Activated CD4-positive, alpha-beta T cell treated with anti-CD3 and anti-CD28 coated beads, Interleukin-2, amount 10 ng/mL, durations not matched to agents 7 days and 5 days (primary cell): ENCODE data around the gene MYT1. TPM values are rescaled to one million over a fixed set of nuclear protein-coding genes. Genes with fewer than 3 reads are reported as not detected.

Source experiments
- CTCF ChIA-PET: fragments of 350-600 bp; sonication (Branson Sonifier 250); formaldehyde crosslinking; loops from one replicate; lab custom pipeline; 2021; ENCODE audit warnings: antibody characterized with exemption; lab: Charles Lee
- POLR2A ChIA-PET: fragments of 350-600 bp; sonication (Branson Sonifier 250); formaldehyde crosslinking; loops from one replicate; lab custom pipeline; 2021; ENCODE audit warnings: antibody characterized with exemption; lab: Charles Lee
- DNase-seq: peaks from one replicate; pipeline ENCODE4 v3.0.0-alpha.2; 2020
- H3K27ac Mint-ChIP-seq: one replicate; pipeline ENCODE4 v1.8.0; 2021; ENCODE audit warnings: mild to moderate bottlenecking, moderate library complexity, mixed read lengths
- H3K27me3 Mint-ChIP-seq: one replicate; pipeline ENCODE4 v1.8.0; 2021; ENCODE audit warnings: mixed read lengths
- H3K36me3 Mint-ChIP-seq: one replicate; pipeline ENCODE4 v1.8.0; 2021; ENCODE audit warnings: low read depth, mixed read lengths
- H3K4me1 Mint-ChIP-seq: one replicate; pipeline ENCODE4 v1.8.0; 2021; ENCODE audit warnings: mixed read lengths
- H3K4me3 Mint-ChIP-seq: one replicate; pipeline ENCODE4 v1.8.0; 2021; ENCODE audit warnings: mild to moderate bottlenecking, moderate library complexity, mixed read lengths
- H3K9me3 Mint-ChIP-seq: one replicate; pipeline ENCODE4 v1.8.0; 2021; ENCODE audit warnings: mixed read lengths
- total RNA-seq, 2 experiments: library from RNA; stranded (reverse); gene quantifications; one replicate each; pipeline ENCODE4 v1.2.3, GENCODE V29; 2021

MYT1 gene
- total RNA-seq, 2 experiments from 2014 or later = not detected

DNA sequence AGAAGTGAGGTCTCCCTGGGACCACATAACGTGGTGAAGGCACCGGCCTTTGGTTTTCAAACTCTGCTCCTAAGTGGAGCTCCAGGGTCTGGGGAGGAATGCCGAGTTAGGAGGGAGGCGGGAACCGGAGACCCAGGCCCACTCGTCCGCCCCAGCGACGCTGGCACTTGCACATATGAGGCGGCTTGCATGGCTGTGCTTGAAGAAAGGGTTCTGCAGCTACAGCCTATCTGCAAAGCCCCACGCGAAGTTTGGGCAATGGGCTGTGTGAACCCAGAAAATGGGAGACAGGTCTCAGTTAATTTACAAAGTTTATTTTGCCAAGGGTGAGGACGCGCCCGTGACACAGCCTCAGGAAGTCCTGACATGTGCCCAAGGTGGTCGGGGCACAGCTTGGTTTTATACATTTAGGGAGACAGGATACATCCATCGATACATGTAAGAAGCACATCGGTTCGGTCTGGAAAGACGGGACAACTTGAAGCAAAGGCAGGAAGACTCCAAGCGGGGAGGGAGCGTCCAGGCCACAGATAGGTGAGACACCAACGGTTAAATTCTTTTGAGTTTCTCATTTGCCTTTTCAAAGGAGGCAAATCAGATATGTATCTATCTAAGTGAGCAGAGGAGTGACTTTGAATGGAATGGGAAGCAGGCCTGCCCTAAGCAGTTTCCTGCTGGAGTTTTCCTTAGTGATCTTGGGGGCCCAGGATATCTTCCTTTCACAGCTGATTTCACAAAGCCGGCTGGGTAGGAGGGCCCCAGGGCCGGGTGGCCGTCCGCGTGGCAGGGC is 90.5 kb downstream of the MYT1 start:
- POLR2A ChIA-PET = no interaction called here

DNA sequence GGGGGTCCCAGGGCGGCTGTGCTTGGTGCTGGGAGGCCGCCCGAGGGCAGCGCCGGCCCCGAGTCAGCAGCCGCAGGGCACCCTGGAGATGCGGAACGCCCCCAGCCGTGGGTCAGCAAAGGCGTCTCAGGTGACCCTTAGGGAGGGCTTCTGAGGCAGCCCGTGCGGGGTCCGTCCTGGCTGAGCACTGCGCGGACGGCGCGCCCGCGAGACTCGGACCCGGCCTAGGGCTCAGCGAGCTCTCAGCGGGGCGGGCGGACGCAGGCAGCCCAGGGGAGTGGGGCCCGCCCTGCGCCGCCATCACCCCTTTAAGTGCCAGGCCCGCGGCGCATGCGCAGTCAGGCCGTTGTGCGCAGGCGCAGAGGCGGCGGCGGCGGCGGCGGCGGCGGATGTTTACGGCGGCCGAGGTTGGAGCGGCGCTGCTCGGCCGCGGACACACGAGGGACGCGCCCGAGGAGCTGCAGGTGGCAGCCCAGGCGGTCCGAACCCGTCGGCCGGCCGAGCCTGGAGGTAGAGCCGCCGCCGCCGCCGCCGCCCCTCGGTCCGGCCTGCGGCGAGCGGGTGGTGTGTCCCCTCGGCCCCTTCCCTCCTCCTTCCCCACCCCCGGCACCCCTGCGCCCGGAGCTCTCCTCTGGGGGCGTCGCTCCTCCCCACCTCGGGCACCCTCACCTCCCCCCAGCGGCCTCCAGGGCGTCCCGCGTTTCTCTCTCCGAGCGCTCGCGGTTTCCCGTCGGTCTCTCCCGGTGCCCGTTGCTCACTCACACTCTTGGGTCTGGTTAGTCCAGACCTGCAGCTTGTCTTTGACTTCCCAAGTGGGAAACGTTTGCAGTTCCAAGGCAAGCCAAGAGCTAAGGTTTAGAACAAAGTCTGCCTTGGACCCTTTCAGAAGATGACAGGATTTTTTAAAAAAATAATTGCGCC is 91.4 kb downstream of the MYT1 start, which contains the start of gene PCMTD2:
Gene PCMTD2, plus strand, starts transcription at position 388 of the 921 bp plus-strand sequence. CDS start 4,218 bp downstream, outside the sequence.
- CTCF ChIA-PET = interaction anchor here (1.0 to 9.8 kb wide), 3 partner anchors 10 to 172 kb away, joined by 3 to 93 read pairs (median 3); partner anchors contain the start of gene LKAAEAR1
- POLR2A ChIA-PET = no interaction called here

More for the DNA sequence above, 90.5 kb downstream of the MYT1 start:
- no peak for DNase-seq
- Mint-ChIP-seq H3K36me3 (peaks cover 2% of the 10 kb centered on the region), H3K27ac (peak overlapping the region; percentile 84), H3K27me3 (peaks cover 18% of the 10 kb centered on the region), H3K4me1 (peaks cover 39% of the 10 kb centered on the region), H3K9me3 (no peaks in the 10 kb centered on the region), H3K4me3 (peak overlapping the region; percentile 61)
- CTCF ChIA-PET = interaction anchor here (9.8 kb wide), 1 partner anchor 30 kb away, joined by 93 read pairs; no protein-coding TSS in a partner anchor

GRCh38 chr20:64256282-64256935 is 92.2 kb downstream of the MYT1 start:
- POLR2A ChIA-PET = no interaction called here
- H3K36me3 Mint-ChIP-seq = peaks cover 17% of the 10 kb centered on the region
- no peak for DNase-seq
- peak overlapping the region; percentile 88 for H3K4me3 Mint-ChIP-seq
- peaks cover 56% of the 10 kb centered on the region for H3K4me1 Mint-ChIP-seq
- H3K9me3 Mint-ChIP-seq = no peaks in the 10 kb centered on the region
- peak overlapping the region; percentile 95 for H3K27ac Mint-ChIP-seq
- CTCF ChIA-PET = interaction anchor here (1.0 to 9.8 kb wide), 3 partner anchors 10 to 172 kb away, joined by 3 to 93 read pairs (median 3); partner anchors contain the start of gene LKAAEAR1
- peaks cover 5% of the 10 kb centered on the region for H3K27me3 Mint-ChIP-seq

More for the DNA sequence above, 91.4 kb downstream of the MYT1 start, which contains the start of gene PCMTD2:
- H3K4me1 Mint-ChIP-seq = peaks cover 48% of the 10 kb centered on the region
- H3K27ac Mint-ChIP-seq = peak within 1 kb of the TSS; percentile 95
- peak within 1 kb of the TSS; percentile 88 for H3K4me3 Mint-ChIP-seq
- H3K36me3 Mint-ChIP-seq = peaks cover 10% of the 10 kb centered on the region
- H3K9me3 Mint-ChIP-seq = no peaks in the 10 kb centered on the region
- DNase-seq = peak; percentile 83
- peaks cover 11% of the 10 kb centered on the region for H3K27me3 Mint-ChIP-seq

DNA sequence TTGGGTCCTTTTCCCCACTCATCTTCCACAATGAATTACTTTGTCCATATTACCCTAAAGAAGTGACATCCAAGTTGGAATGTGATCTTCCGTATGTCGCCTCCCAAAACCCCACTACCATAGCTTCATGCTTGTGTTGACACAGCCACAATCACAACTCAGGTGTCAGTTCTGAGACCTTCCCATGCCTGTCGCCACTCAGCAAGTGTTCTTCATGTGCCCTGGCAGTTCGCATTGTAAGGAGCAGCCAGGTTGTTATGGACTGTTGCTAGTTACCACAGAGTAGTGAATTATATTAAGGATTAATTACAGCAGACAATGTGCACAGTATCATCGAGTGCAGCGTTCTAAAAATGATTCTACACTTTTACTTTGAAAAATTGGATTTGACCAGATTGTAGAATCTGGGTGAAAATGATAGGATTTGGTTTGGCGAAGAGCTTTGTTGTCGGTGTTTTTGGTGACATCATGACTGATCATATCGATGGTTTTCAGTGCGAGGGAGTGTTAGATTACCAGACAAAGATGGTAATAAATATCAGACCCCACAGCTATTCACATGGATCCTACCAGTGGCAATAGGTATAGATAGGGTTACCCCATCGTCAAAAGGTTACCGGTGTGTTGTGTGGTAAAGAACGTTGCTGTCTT is 93.0 kb downstream of the MYT1 start:
- peaks cover 19% of the 10 kb centered on the region for H3K36me3 Mint-ChIP-seq
- H3K4me1 Mint-ChIP-seq = peaks cover 62% of the 10 kb centered on the region
- H3K9me3 Mint-ChIP-seq = no peaks in the 10 kb centered on the region
- peak overlapping the region; percentile 95 for H3K27ac Mint-ChIP-seq
- ChIA-PET POLR2A (no interaction called here), CTCF (interaction anchor here (1.1 to 9.8 kb wide), 2 partner anchors 27 to 173 kb away, joined by 3 to 93 read pairs; partner anchors contain the start of gene LKAAEAR1)
- H3K27me3 Mint-ChIP-seq = peaks cover 2% of the 10 kb centered on the region
- no peak for DNase-seq
- H3K4me3 Mint-ChIP-seq = peak overlapping the region; percentile 88

DNA sequence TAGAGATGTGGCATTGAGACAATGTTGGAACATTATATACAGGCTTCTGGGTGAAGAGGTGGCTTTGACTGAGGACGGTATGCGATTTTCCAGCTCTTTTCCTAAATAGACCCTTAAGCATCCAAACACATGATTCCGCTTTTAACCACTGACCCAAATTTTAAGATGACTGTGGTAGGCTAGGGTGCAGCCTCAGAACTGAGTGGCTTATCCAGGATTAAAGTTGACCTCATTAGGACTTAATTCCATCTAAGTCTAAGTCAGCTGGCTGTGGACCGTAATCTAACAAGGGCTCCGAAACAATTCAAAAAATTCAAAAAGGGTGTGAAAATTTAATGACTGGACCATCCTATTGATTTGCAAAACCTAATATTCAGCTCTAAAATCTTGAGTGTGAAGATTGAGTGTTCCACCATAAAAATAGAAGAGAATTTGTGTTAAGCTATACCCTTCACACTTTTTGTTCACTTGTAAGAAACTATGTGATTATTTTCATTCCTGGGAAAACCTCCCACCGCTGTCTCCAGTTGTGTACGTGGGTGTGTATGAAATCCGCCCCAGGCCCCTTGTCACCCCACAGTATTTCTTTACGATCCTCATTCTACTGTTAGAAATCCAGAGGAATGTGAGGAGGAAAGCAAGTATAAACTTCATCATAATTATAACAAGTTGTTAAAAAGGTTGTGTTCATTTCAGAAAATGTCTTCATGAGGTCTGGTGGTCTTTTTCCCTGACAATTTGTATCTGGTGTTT is 94.0 kb downstream of the MYT1 start:
- Mint-ChIP-seq H3K27ac (peak overlapping the region; percentile 95), H3K4me3 (peak overlapping the region; percentile 11), H3K36me3 (peaks cover 25% of the 10 kb centered on the region), H3K9me3 (no peaks in the 10 kb centered on the region), H3K4me1 (peaks cover 66% of the 10 kb centered on the region), H3K27me3 (peaks cover under 1% of the 10 kb centered on the region)
- ChIA-PET POLR2A (interaction anchor here (0.6 kb wide), 1 partner anchor 16 kb away, joined by 3 read pairs; no protein-coding TSS in a partner anchor), CTCF (interaction anchor here (0.6 to 9.8 kb wide), 2 partner anchors 26 to 656 kb away, joined by 3 to 93 read pairs; no protein-coding TSS in a partner anchor)
- DNase-seq = no peak

- DNase-seq = no peak
- POLR2A ChIA-PET = no interaction called here
- CTCF ChIA-PET = interaction anchor here (9.8 kb wide), 1 partner anchor 24 kb away, joined by 93 read pairs; no protein-coding TSS in a partner anchor
- Mint-ChIP-seq H3K36me3 (peaks cover 27% of the 10 kb centered on the region), H3K27ac (peak overlapping the region; percentile 83), H3K4me1 (peaks cover 58% of the 10 kb centered on the region), H3K9me3 (no peaks in the 10 kb centered on the region), H3K27me3 (no peaks in the 10 kb centered on the region), H3K4me3 (no peak overlapping the region)
Measured at GRCh38 chr20:64260239-64260638, 96.0 kb downstream of the MYT1 start.

DNA sequence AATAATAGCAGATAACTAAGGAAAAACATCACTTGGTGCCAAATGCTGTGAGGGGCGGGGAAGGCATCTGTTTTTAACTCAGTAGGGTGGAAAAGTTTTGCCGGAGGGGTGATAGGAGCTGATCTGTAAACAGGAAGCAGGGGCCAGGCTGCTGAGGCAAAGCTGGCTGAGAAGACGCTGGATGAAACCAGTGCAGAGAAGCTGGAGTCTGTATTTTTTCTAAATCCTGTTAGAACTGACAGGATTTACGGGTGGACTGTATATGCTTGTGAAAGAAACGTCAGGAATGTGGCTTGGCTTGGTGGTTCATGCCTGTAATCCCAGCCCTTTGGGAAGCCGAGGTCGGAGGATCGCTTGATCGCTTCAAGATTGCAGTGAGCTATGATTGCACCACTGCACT is 96.9 kb downstream of the MYT1 start:
- ChIA-PET POLR2A (no interaction called here), CTCF (interaction anchor here (1.5 to 2.1 kb wide), 2 partner anchors 9 to 25 kb away, joined by 3 to 16 read pairs; no protein-coding TSS in a partner anchor)
- Mint-ChIP-seq H3K36me3 (peaks cover 29% of the 10 kb centered on the region), H3K4me1 (peaks cover 57% of the 10 kb centered on the region), H3K9me3 (no peaks in the 10 kb centered on the region), H3K27me3 (no peaks in the 10 kb centered on the region), H3K27ac (peak overlapping the region; percentile 83), H3K4me3 (peak overlapping the region; percentile 35)
- DNase-seq = peak; percentile 41

GRCh38 chr20:64264091-64264490 is 99.8 kb downstream of the MYT1 start:
- H3K9me3 Mint-ChIP-seq = no peaks in the 10 kb centered on the region
- H3K4me1 Mint-ChIP-seq = peaks cover 28% of the 10 kb centered on the region
- no peak overlapping the region for H3K27ac Mint-ChIP-seq
- CTCF ChIA-PET = no interaction called here
- no peak for DNase-seq
- no peak overlapping the region for H3K4me3 Mint-ChIP-seq
- H3K27me3 Mint-ChIP-seq = no peaks in the 10 kb centered on the region
- POLR2A ChIA-PET = no interaction called here
- peaks cover 33% of the 10 kb centered on the region for H3K36me3 Mint-ChIP-seq

DNA sequence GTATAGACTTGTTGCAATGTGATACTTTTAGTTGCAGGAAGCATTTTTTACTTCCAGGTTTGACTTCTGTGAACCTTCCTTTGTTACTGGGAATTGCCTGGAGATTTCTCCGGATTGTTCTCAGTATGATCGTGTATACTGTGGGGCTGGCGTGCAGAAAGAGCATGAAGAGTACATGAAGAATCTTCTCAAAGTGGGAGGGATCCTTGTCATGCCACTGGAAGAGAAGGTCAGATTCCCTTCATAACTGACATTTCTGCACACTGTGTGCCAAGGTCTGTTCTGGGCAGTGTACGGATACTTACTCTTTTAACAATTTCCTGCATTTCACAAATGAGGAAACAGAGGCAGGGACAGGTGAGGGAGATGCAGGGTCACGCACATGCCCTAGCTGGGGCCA is 100.9 kb downstream of the MYT1 start:
- H3K9me3 Mint-ChIP-seq = no peaks in the 10 kb centered on the region
- ChIA-PET CTCF (interaction anchor here (1.6 kb wide), 1 partner anchor 21 kb away, joined by 4 read pairs; no protein-coding TSS in a partner anchor), POLR2A (no interaction called here)
- H3K4me1 Mint-ChIP-seq = peaks cover 23% of the 10 kb centered on the region
- no peaks in the 10 kb centered on the region for H3K27me3 Mint-ChIP-seq
- H3K27ac Mint-ChIP-seq = no peak overlapping the region
- H3K36me3 Mint-ChIP-seq = peaks cover 35% of the 10 kb centered on the region
- no peak for DNase-seq
- no peak overlapping the region for H3K4me3 Mint-ChIP-seq

GRCh38 chr20:64266988-64267387 is 102.7 kb downstream of the MYT1 start:
- no peak overlapping the region for H3K4me3 Mint-ChIP-seq
- no peaks in the 10 kb centered on the region for H3K9me3 Mint-ChIP-seq
- POLR2A ChIA-PET = no interaction called here
- peaks cover 26% of the 10 kb centered on the region for H3K36me3 Mint-ChIP-seq
- peaks cover 8% of the 10 kb centered on the region for H3K4me1 Mint-ChIP-seq
- no peaks in the 10 kb centered on the region for H3K27me3 Mint-ChIP-seq
- CTCF ChIA-PET = no interaction called here
- DNase-seq = no peak
- H3K27ac Mint-ChIP-seq = no peak overlapping the region

DNA sequence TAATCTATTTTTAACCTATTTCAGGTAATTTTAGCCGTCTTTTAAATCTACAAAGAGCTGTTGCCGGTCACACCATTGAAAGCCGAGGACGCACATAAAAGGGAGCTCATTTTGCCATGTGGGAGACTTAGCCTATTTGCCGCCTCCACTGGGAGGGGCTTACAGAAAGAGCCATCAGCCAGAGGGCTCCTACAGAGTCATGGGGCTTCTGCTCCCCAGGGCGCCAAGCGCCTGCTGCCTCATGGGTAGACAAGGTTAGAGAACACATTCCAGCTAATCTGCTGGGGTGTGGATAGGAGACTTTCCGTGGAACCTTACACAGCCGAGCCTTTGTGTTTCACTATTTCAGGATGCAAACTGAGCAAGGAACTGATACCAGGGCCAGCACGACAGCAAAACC is 103.9 kb downstream of the MYT1 start:
- Mint-ChIP-seq H3K4me1 (peaks cover 1% of the 10 kb centered on the region), H3K4me3 (no peak overlapping the region), H3K9me3 (no peaks in the 10 kb centered on the region), H3K27ac (no peak overlapping the region), H3K36me3 (peaks cover 19% of the 10 kb centered on the region), H3K27me3 (no peaks in the 10 kb centered on the region)
- no peak for DNase-seq
- ChIA-PET CTCF (interaction anchor here (1.3 kb wide), 1 partner anchor 18 kb away, joined by 7 read pairs; no protein-coding TSS in a partner anchor), POLR2A (no interaction called here)
